ENCODE data around the gene HLTF.

HLTF gene

GRCh38 chr3:149090907-149091306 is 4.6 kb upstream of the HLTF start:
- no peak overlapping the region for H3K4me3 ChIP-seq (ENCODE audit: low read depth, low read length)
- H3K27me3 ChIP-seq = no peaks in the 10 kb centered on the region
- H3K4me1 ChIP-seq = no peaks in the 10 kb centered on the region
- peaks cover 6% of the 10 kb centered on the region for H3K9me3 ChIP-seq
- H3K36me3 ChIP-seq = no peaks in the 10 kb centered on the region
- DNase-seq = no peak
- TF ChIP-seq CTCF (IDR thresholded peaks at IDR 0.05; ENCODE audit: low read depth, low read length) = no peak

- no peak for TF ChIP-seq CTCF (IDR thresholded peaks at IDR 0.05; ENCODE audit: low read depth, low read length)
- no peak overlapping the region for H3K4me3 ChIP-seq (ENCODE audit: low read depth, low read length)
- H3K9me3 ChIP-seq = peaks cover 6% of the 10 kb centered on the region
- H3K4me1 ChIP-seq = no peaks in the 10 kb centered on the region
- H3K36me3 ChIP-seq = no peaks in the 10 kb centered on the region
- no peak for DNase-seq
- H3K27me3 ChIP-seq = no peaks in the 10 kb centered on the region
These were observed 4.1 kb upstream of the HLTF start for GRCh38 chr3:149090461-149090860.

GRCh38 chr3:149089395-149089794 is 3.1 kb upstream of the HLTF start:
- H3K4me3 ChIP-seq (ENCODE audit: low read depth, low read length) = no peak overlapping the region
- H3K36me3 ChIP-seq = peaks cover 3% of the 10 kb centered on the region; the same call in 1 of the 2 replicates
- no peak for DNase-seq
- H3K27me3 ChIP-seq = no peaks in the 10 kb centered on the region
- no peaks in the 10 kb centered on the region for H3K4me1 ChIP-seq
- H3K9me3 ChIP-seq = peaks cover 6% of the 10 kb centered on the region
- no peak for TF ChIP-seq CTCF (IDR thresholded peaks at IDR 0.05; ENCODE audit: low read depth, low read length)

- Histone ChIP-seq H3K27me3 (no peaks in the 10 kb centered on the region), H3K36me3 (peaks cover 12% of the 10 kb centered on the region), H3K4me1 (no peaks in the 10 kb centered on the region), H3K9me3 (peaks cover 6% of the 10 kb centered on the region), H3K4me3 (ENCODE audit: low read depth, low read length) (no peak overlapping the region)
- no peak for TF ChIP-seq CTCF (IDR thresholded peaks at IDR 0.05; ENCODE audit: low read depth, low read length)
- DNase-seq = no peak
These were observed 875 bp upstream of the HLTF start for GRCh38 chr3:149087208-149087607.

- DNase-seq = no peak
These were observed 503 bp downstream of the HLTF start for GRCh38 chr3:149085828-149086231.

GRCh38 chr3:149081772-149082171 is 4.6 kb downstream of the HLTF start:
- peaks cover 26% of the 10 kb centered on the region for H3K36me3 ChIP-seq

More at GRCh38 chr3:149085828-149086231, 503 bp downstream of the HLTF start:
- Histone ChIP-seq H3K27me3 (no peaks in the 10 kb centered on the region), H3K9me3 (peaks cover 6% of the 10 kb centered on the region), H3K4me1 (no peaks in the 10 kb centered on the region), H3K4me3 (ENCODE audit: low read depth, low read length) (peak overlapping the region; percentile 77), H3K36me3 (peaks cover 19% of the 10 kb centered on the region)
- no peak for TF ChIP-seq CTCF (IDR thresholded peaks at IDR 0.05; ENCODE audit: low read depth, low read length)

More at GRCh38 chr3:149081772-149082171, 4.6 kb downstream of the HLTF start:
- no peaks in the 10 kb centered on the region for H3K27me3 ChIP-seq
- DNase-seq = no peak
- no peak overlapping the region for H3K4me3 ChIP-seq (ENCODE audit: low read depth, low read length)
- TF ChIP-seq CTCF (IDR thresholded peaks at IDR 0.05; ENCODE audit: low read depth, low read length) = no peak
- no peaks in the 10 kb centered on the region for H3K4me1 ChIP-seq
- H3K9me3 ChIP-seq = peaks cover 2% of the 10 kb centered on the region

Data from BE2C (cell line).